MV-4-11 (cell line): ENCODE measurements around the gene RAB9A.
"Not testable (repeated sequence)": the region's sequence is repeated elsewhere in the genome, so short reads cannot be mapped to it uniquely, and the experiment has no call there.

ENCODE experiments used
- DNase-seq: peaks from one replicate; lab custom pipeline; 2025; lab: John Stamatoyannopoulos, UW

Gene RAB9A, protein sequence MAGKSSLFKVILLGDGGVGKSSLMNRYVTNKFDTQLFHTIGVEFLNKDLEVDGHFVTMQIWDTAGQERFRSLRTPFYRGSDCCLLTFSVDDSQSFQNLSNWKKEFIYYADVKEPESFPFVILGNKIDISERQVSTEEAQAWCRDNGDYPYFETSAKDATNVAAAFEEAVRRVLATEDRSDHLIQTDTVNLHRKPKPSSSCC

DNA sequence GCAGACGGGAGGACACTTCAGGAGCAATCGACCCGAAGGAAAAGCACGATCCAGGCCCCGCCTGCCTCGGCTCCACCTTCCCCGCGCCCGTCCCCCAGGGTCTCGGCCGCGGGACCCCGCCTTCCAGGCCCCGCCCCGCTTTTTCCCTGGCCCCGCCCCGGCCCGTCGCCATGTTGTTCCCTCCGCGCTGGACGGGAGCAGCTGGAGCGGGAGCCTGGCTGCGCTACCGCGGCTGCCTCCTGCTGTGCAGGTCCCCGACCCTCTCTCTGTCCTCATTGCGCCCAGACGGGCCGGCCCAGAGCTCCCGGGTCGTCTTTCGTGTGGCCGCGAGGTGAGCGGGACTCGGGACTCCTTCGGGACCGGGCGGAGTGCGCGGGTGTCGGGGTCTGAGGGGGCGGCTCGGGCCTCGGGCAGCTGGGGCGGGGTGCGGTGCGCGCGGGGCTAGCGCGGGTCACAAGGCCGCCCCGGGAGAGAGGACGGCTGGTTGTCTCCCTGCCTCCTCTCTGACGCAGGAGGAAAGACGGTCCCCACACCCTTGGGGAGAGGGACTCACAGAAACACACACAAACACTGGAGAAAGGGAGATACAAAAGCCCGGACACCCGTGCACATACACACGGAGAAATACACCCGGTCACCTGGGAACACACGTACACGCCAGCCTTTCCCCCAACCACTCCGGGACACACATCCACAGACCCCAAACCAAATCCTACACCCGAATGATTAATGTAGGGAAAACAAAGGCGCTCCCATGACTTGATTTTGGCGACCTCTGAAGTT is at the start of gene RAB9A:
TSS of gene RAB9A (plus strand) at position 171 of the 783 bp plus-strand sequence. CDS start 19,619 bp downstream, outside the sequence.
- peak; percentile 34 for DNase-seq

DNA sequence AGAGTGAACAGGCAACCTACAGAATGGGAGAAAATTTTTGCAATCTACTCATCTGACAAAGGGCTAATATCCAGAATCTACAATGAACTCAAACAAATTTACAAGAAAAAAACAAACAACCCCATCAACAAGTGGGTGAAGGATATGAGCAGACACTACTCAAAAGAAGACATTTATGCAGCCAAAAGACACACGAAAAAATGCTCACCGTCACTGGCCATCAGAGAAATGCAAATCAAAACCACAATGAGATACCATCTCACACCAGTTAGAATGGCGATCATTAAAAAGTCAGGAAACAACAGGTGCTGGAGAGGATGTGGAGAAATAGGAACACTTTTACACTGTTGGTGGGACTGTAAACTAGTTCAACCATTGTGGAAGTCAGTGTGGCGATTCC is 47.2 kb upstream of the RAB9A start:
- DNase-seq = not testable (repeated sequence)

DNA sequence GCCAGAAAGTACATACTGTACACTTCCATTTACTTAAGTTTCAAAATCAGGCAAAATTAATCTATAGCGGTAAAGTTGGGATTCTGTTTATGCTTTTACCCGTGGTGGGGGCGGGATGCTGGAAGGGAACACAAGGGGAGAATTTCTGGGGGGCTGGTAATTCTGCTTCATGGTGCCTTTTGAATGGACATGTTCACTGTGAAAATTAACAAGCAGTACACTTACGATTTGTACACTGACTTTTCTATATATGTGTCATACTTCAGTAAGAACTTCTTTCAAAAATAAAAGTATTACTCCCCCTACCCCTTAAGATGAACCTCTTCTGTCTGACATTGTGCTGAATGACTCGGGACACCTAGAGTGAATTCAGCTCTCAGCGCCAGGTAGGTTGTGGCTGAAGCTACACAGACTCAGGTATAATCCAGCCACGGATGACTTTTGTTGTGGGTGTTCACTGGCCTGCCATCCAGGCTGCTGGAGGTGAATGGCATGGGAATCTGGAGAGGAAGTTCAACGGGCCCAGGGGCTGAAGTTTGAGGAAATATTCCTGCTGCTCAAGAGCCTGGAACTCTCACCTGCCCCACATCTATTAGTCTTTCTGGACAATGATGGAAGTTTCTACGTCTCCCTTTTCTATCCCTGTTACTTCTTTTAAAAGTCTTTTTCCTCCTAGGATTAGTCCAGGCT is 43.3 kb upstream of the RAB9A start:
- no peak for DNase-seq

DNA sequence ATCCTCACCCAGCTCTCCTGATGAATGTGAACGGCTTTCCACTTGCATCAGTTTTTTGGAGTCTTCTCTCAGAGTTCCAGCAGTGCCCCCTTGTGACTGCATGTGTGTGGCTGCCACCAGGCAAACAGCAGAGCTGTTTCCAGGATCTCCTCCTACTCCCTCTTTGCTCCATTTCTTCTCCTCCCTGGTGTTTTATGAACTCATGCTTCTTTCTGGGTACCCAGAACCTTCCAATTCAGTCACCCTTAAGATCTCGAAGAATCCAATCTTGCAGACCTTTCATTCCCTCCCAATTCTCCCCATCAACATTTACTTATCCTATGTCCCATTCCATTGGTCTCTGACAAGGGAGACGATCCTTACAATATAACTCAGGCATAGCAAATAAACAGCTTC is 42.8 kb upstream of the RAB9A start:
- peak; percentile 15 for DNase-seq

DNA sequence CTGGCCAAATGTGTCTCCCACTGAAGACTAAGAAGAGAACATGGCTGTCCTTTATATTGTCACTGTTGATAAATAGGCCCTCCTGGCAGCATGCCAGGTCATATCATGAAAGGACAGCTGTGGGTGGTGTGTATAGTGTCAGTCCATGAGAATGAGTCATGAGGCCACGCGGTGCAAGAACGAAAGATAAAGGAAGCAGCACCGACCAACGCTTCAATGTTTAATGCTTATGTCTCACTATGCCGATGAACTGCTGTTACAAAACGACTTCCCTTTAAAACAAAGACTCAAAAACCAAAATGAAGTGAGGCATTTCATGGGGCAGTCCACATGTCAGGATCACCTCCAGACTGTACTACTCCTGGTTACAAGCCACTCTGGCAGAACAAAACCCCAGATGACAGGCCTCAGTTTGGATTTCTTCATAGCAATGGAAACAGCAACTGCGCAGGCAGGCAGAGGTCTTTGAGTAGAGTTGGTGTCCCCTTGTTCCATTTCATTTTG is 41.2 kb upstream of the RAB9A start:
- peak; percentile 95 for DNase-seq

DNA sequence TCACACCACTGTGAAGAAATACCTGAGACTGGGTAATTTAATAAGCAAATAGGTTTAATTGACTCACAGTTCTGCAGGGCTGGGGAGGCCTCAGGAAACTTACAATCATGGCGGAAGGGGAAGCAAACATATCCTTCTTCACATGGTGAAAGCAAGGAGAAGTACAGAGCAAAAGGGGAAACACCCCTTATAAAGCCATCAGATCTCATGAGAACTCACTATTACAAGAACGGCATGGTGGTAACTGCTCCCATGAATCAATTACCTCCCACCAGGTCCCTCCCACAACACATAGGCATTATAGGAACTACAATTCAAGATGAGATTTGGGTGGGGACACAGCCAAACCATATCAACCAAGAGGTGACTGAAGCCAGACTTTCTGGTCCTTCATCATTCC is 40.6 kb upstream of the RAB9A start:
- peak; percentile 55 for DNase-seq

DNA sequence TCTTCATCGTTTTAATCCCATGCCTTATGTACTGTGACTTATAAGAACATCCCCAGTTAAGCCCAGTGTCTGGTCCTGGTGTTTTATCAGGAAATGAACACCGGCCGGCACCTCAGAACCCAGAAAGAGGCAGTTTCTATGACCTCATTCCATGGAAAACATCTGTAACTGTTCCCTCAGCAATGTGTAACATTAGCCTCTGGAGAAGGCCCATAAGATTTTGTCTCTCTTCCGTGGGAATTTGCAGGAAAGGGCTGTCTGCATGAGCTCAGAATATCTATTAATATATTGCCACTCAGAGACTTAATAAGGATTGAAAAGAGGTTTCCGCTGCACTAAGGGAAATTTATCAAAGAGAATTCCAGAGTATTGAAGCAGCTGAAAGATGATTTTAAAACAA is 39.1 kb upstream of the RAB9A start:
- DNase-seq = no peak

DNA sequence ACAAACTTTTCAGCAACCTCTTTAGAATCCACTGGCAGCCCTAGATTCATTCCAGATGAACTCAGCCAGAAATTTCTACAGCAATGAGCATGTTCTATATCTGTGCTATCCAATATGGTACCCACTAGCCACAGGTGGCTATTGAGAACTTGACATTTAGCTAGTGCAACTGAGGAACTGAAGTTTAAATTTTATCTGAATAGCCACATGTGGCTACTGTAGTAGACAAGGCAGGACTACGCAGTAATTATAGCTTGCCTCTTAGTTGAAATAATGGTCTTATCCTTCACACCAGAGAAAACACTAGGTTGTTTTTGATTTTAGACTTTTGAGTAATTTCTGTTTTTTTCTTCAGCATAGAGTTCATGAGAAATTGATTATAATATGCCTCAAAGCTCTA is 38.6 kb upstream of the RAB9A start:
- no peak for DNase-seq

DNA sequence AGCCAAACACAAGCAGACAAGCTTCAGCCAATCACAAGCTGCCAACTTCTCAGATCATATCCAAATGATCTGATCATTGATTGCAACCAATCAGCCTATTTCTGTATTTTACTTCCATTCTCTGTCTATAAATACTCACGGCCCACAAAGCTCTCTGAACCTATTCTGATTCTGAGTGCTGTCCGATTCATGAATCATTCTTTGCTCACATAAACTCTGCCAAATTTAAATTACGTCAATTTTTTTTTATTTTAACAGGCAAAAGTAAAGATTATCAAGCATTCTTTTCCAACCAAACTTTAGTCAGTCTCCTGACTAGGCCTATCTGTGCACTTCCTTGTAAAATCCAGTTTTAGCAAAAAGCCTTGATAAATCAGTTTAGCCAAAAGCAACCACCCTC is 37.8 kb upstream of the RAB9A start:
- no peak for DNase-seq

DNA sequence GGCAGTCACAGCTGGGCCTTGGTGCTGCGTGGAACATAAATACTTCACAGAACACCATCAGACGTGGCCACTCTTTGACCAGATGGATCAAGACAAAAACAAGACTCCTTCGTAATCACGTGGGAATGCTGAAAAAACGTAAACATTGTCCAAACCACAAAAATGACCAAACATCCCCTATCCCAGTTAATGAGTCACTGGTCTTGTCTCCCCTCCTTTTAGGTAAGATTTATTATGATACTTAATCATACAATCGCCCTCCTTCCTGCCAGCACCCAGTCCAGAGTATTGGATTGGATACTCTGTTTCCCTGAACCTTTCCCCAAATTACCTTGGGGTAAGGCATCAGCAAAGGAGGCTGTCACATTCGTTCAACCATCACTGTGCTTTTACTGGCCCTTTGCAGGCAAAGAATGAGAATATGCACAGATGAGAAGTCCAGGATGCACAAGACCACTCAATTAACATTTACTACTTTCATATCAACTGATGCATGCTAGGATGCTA is 36.6 kb upstream of the RAB9A start:
- peak; percentile 11 for DNase-seq

DNA sequence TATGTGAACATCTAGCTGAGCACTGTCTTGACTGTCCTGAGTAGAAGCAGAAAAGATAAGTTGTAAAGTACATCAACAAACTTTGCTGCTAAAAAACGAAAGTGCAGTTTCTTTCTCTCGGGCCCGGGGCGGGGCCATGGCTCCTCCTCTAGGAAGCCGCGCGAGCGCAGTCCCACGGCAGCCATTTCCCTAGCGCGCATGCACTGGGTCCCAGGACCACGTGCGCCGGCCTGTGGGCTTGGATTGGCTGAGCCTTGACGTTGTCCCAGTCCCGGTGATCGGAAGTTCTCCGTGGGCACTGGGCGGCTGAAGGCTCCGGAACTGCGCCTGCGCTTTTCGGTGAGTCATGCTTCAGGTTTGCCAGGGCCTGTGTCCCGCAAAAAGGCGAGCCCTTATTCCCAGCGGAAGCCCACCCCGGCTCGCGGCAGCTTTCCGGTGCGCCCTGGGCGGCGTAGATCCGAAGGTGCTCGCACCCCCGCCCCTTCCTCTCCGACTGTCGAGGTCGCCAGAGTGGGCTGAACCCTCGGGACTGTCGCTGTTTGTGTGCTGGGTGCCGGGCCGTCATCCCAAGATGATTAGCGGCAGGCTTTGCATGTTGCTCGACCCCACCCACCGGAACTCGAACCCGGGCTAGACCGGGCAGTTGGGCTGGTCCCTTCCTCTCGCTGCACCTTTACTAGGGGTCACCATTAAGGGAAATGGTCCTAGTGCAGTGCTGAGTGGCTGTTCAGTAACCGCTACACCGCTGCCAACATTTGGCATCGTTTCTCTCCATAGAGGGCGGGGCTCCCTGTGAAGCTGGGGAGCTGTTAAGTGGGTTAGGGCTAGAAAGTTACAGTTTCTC is 35.9 kb upstream of the RAB9A start, which contains the start of gene TCEANC:
TSS of gene TCEANC (plus strand) at position 292 of the 844 bp plus-strand sequence. CDS start 9,368 bp downstream, outside the sequence.
- DNase-seq = peak; percentile 94

DNA sequence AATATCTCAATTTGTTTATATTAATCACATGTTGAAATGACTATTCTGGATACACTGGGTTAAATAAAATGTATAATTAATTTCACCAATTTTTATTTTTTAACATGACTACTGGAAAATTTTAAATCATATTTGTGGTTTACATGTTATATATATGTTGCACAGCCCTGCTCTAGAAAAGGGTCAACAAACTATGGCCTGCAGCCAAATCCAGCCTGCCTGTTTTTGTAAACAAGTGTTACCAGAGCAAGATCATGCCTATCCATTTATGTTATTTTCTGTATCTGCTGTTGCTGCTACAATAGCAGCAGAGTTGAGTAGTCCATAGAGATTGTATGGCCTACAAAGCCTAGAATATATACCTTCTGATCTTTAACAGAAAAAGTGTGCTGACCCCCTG is 34.8 kb upstream of the RAB9A start:
- no peak for DNase-seq

DNA sequence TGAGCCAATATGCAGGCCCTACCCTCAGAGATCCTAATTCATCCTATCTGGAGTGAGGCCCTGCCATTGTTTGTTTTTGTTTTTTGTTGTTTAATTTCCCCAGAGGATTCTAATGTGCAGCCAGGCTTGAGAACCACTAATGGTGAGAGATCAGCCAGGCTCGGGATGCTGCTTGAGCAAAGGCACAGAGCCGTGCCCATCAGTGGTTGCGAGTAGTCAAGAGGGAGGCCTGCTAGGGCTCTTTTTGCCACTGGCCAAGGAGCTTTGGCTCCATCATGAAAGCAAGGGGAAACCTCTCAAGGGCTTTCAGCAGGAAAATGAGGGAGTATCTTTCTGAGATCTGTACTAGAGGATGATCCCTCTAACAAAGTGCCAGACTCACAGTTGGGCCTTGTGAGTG is 33.3 kb upstream of the RAB9A start:
- DNase-seq = no peak

DNA sequence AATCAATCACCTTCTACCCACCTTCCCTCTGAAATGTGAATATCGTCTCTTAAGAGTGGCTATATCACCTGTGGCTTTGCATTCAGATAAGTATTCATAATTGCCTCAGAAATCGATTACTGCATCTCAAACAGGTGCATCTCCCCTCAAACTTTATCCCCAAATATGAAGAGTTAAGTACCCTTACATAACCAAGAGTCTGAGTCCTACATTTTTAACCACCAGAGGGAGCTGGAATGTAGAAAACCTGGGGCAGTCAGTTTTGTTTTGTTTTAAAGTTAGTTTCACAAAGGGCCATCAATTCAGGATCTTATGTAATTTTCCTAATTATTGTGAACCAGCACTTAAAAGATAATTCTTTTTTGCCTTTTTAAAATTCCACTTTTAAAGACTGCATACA is 30.3 kb upstream of the RAB9A start:
- DNase-seq = peak; percentile 53

DNA sequence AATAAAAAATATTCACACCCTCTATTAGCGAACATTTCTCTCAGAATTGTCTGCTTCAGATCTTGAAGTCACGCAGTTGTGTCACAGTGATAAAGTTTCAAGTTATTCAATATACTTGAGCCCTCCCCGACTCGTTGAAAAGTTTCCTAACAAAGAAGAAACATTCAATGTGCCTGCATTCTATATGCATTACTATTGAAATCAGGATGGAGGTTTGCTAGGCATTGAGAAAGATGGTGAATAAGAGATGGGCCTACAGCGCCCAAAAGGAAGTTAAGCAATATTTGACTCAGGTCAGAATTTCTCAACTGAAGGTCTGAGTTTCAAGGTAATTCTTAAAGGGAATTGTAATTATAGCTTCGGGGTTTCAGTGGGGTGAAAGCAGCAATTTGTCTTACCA is 29.9 kb upstream of the RAB9A start:
- peak; percentile 74 for DNase-seq

DNA sequence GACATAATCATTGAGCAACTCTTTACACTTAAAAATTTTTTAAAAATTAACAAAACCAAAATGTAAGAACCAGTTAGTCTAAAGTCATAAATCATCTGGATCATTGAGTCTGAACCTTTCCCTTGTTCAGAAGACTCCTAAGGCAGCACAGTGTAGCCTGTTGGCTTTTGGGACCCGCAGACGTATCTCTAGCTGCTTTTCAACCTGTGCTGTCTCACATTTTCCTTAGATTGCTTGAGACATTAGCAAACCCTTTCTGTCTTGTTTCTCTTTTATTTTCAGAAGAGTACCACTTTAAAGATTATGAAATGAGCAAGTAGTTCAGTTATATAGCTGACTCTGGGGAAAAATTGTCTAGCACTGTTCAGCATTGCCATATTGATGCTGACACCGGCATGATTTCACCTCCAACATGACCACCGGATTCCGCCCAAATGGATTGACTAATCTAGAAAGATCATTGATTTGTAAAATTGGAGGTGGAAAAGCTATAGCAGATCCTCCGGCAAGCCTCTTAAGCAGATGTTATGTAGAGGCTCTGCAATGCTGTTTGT is 27.1 kb upstream of the RAB9A start:
- DNase-seq = no peak

DNA sequence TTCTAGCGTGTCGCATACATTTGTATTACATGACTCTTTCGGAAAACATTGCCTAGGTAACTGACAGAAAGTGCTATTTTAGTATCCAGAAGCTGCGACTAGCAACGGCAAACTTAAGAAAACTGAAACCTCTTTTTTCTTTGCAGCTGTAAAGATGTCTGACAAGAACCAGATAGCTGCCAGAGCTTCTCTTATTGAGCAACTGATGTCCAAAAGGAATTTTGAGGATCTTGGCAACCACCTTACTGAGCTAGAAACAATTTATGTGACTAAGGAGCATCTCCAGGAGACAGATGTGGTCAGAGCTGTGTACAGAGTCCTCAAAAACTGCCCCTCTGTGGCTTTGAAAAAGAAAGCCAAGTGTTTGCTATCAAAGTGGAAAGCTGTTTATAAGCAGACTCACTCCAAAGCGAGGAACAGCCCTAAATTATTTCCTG is 26.6 kb upstream of the RAB9A start:
- peak; percentile 49 for DNase-seq

DNA sequence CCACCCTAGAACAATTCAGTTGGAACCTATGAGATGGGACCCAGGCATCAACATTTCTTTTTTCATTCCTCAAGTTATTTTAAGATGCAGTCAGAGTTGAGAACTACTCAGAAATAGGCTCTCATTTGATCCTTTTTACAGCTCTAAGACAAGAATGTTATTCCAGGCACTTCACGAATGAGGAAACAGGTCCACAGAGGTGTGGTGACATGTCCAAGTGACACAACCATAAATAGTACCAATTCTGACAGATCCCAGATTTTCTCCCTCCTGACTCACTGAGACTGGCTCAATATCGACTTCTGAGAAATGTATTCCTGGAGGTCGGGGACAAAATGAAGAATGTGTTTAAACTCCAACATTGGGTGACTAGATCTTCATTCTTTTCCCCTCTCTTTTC is 24.9 kb upstream of the RAB9A start:
- DNase-seq = no peak

DNA sequence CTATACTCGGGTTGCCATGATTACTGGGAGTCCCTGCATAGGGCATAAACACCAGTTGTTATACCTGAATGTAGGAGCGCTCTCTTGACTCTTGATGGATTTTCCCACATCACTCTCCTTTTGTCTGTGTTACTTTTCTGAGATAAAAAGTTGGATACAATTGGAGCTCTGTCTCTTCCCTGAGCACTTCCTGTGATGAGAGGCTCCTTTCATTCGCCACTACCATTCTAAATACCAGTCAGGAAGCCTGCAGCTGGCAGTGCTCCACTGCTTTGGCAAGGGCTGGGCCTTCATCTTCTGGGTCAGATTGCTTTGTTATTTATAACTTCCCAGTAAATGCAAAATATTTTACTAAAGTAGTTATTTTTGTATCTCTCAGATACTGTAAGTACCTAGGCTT is 22.1 kb upstream of the RAB9A start:
- DNase-seq = no peak

DNA sequence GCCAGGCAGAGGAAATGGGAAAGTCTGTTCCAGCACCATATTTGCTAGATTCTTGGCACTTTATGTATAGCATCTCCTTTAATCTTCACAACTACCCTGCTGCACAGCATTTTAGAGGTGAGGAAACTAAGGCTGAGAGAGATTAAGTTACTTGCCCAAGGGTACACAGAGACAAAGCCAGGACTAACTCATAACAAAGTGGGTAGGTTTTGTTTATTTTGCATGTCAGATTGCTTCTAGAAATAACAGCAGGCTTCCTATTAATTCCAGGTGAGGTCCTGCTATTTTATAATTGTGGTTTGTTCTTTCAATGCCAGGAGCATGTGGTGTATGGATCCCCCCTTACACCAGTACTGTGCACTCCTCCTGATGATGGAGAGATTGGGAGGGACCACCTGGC is 21.0 kb upstream of the RAB9A start:
- DNase-seq = no peak

DNA sequence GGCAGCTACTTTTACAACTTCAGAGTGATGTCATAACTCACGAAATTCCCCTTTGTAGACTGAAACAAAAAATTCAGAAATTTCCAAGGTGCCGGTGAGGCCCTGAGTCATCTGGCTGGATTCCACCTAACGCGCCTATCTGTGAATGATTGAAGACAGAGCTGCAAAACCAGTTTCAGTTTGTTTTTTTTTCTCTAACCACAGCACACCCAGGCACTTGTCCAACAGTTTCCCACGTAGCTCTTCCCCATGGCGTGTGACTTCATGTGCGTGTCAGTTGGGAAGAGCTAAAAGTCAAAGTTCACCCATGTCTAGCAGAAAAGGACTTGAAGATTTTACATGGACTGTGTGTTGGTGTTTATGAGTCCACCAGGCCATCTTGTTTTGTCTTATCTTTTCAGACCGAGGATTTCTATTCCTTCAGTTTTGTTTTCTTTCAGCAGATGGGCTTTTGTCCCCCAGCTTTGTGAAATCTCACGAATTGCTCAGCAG is 19.6 kb upstream of the RAB9A start:
- peak; percentile 75 for DNase-seq
